Fibroblast of lung (primary cell): ENCODE measurements around the gene MLF2. TPM values are rescaled to one million over a fixed set of nuclear protein-coding genes. Genes with fewer than 3 reads are reported as not detected.

Experiments
- DNase-seq, 2 donors: peaks; one replicate each; pipeline versions ENCODE4 v3.0.0 to v3.0.0-alpha.2; 2010; ENCODE audit warnings: low read depth in 2 of 2
- H2AFZ ChIP-seq: 2 replicates; pipeline ENCODE4 v1.5.1; 2012; ENCODE audit warnings: low read length, control low read depth, inconsistent platforms
- H3K27ac ChIP-seq: 2 replicates; pipeline ENCODE4 v1.5.1; 2011; ENCODE audit warnings: low read length, control low read depth; ENCODE audit not compliant: insufficient read depth
- H3K27me3 ChIP-seq: 2 replicates; pipeline ENCODE4 v1.5.1; 2011; ENCODE audit warnings: mild to moderate bottlenecking, low read length; ENCODE audit not compliant: control insufficient read depth, insufficient read depth
- H3K36me3 ChIP-seq: 2 replicates; pipeline ENCODE4 v1.5.1; 2011; ENCODE audit warnings: low read length; ENCODE audit not compliant: control insufficient read depth, insufficient read depth
- H3K4me1 ChIP-seq: 2 replicates; pipeline ENCODE4 v1.5.1; 2011; ENCODE audit warnings: low read length; ENCODE audit not compliant: control insufficient read depth, insufficient read depth; ENCODE audit errors: extremely low read depth
- H3K4me2 ChIP-seq: 2 replicates; pipeline ENCODE4 v1.5.1; 2011; ENCODE audit warnings: low read length, control low read depth; ENCODE audit not compliant: insufficient read depth; ENCODE audit errors: extremely low read depth
- H3K4me3 ChIP-seq, 4 experiments: fragments of 200-600 bp in 1 of 4; sonication (generic) in 1 of 4; replicated peaks in 1 of 4; 2 replicates each; pipeline ENCODE4 v1.5.1; 2011 to 2016; ENCODE audit warnings: low read length in 4 of 4, low read depth in 3 of 4, mild to moderate bottlenecking in 3 of 4, control low read depth in 2 of 4, inconsistent platforms in 1 of 4, mixed read lengths in 1 of 4; ENCODE audit not compliant: insufficient read depth in 1 of 4; ENCODE audit errors: control extremely low read depth in 1 of 4
- H3K79me2 ChIP-seq: 2 replicates; pipeline ENCODE4 v1.5.1; 2012; ENCODE audit warnings: mild to moderate bottlenecking, low read length, inconsistent platforms; ENCODE audit not compliant: control insufficient read depth, insufficient read depth
- H3K9ac ChIP-seq: 2 replicates; pipeline ENCODE4 v1.5.1; 2011; ENCODE audit warnings: mild to moderate bottlenecking, low read length, control low read depth; ENCODE audit not compliant: insufficient read depth
- H3K9me3 ChIP-seq: 2 replicates; pipeline ENCODE4 v1.5.1; 2012; ENCODE audit warnings: low read depth, low read length; ENCODE audit not compliant: control insufficient read depth, insufficient read depth
- H4K20me1 ChIP-seq: 2 replicates; pipeline ENCODE4 v1.5.1; 2011; ENCODE audit warnings: low read length; ENCODE audit not compliant: control insufficient read depth, insufficient read depth; ENCODE audit errors: extremely low read depth
- EZH2 ChIP-seq: IDR thresholded peaks from 2 replicates; pipeline ENCODE4 v1.5.1; 2012; ENCODE audit warnings: low read length, control low read depth, mild to moderate bottlenecking; ENCODE audit errors: missing control alignments
- polyA plus RNA-seq, 2 donors: library from polyadenylated mRNA; depleted of rRNA in 1 of 2; stranded (reverse) in 1 of 2; unstranded in 1 of 2; fragments of >200 nt; gene quantifications; 2 replicates each; pipeline ENCODE4 v1.2.1, GENCODE V29; 2011 to 2012; ENCODE audit warnings: missing spikeins in 1 of 2
- total RNA-seq: library from RNA; depleted of rRNA; stranded (reverse); fragments of >200 nt; gene quantifications from 2 replicates; pipeline ENCODE4 v1.2.1, GENCODE V29; 2014
- TF ChIP-seq, protein P1 (sequence below), 2 donors: IDR thresholded peaks in 1 of 2; conservative IDR thresholded peaks in 1 of 2; 1 replicate in 1 of 2; 2 replicates in 1 of 2; pipeline ENCODE4 v1.5.1; 2011 to 2012; ENCODE audit warnings: low read length in 2 of 2, control low read depth in 1 of 2, inconsistent platforms in 1 of 2, low read depth in 1 of 2, mild to moderate bottlenecking in 1 of 2

The MLF2 gene
- total and polyA plus RNA-seq, 2 donors (not counting 1 experiment from before 2014, with no cell fraction given), result 106 to 289 TPM

DNA sequence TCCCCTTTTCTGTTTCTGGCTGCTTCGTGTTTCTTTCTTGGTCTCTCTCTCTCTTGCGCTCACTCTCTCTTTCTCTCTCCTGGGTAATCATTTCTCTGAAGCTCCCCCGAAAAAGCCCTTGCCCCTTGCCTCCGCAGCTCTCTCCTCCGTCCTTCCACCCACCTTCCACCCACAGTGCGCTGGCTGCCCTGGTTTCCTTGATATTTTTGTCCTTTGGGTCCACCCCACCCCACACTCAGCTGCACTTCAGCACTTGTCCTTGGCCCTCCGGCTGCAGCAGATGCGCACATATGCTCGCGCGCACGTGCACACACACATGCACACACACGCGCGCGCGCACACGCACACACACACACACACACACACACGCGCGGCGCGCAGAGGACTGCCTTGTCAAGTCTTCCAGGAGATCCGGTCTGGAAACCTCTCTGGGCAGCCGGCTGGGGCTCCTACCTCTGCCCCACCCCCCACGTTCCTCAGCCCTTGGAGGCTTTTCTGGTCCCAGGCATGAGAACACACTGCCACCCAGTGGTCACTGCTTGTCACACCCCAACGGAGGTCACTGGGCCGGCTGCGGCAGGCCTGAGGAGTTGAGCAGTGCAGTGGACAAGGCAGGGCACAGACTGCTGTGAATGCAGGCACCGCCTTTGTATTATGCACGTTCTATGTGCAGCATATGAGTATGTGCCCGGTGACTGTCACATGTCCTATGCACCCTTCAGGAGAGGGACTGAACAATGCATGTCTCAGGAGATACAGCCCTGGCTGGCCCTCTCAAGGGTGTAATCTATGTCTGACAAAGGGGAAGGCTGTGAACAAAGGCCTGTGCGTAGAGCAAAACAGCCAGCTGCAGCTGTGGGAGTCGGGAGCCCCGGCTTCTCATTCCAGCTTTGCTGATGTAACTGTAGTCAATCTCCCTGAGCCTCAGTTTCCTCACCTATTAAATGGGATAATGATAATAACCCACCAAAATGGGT lies 25.9 kb upstream of the MLF2 start:
- TF ChIP-seq, protein P1, sequence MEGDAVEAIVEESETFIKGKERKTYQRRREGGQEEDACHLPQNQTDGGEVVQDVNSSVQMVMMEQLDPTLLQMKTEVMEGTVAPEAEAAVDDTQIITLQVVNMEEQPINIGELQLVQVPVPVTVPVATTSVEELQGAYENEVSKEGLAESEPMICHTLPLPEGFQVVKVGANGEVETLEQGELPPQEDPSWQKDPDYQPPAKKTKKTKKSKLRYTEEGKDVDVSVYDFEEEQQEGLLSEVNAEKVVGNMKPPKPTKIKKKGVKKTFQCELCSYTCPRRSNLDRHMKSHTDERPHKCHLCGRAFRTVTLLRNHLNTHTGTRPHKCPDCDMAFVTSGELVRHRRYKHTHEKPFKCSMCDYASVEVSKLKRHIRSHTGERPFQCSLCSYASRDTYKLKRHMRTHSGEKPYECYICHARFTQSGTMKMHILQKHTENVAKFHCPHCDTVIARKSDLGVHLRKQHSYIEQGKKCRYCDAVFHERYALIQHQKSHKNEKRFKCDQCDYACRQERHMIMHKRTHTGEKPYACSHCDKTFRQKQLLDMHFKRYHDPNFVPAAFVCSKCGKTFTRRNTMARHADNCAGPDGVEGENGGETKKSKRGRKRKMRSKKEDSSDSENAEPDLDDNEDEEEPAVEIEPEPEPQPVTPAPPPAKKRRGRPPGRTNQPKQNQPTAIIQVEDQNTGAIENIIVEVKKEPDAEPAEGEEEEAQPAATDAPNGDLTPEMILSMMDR (conservative IDR thresholded peaks at IDR 0.05 in 1 of 2, IDR thresholded peaks at IDR 0.05 in 1 of 2; ENCODE audit: low read depth in 1 of 2, low read length in 2 of 2), result peak; percentile 87
- no peak for TF ChIP-seq EZH2
- no peaks in the 10 kb centered on the region for H3K36me3 ChIP-seq
- no peak overlapping the region for H3K9ac ChIP-seq
- H3K4me2 ChIP-seq, result peak overlapping the region; percentile 96
- peaks cover 3% of the 10 kb centered on the region for H3K4me1 ChIP-seq
- no peaks in the 10 kb centered on the region for H3K9me3 ChIP-seq
- no peak overlapping the region for H3K27ac ChIP-seq
- peak; percentile 89 to 94 for DNase-seq
- H4K20me1 ChIP-seq, result no peaks in the 10 kb centered on the region
- no peaks in the 10 kb centered on the region for H3K79me2 ChIP-seq
- no peaks in the 10 kb centered on the region for H3K27me3 ChIP-seq
- peak overlapping the region; percentile 30 to 51 (median 42) for H3K4me3 ChIP-seq
- peak overlapping the region; percentile 70 for H2AFZ ChIP-seq

GRCh38 chr12:6778217-6778573 lies 25.3 kb upstream of the MLF2 start:
- Histone ChIP-seq H3K27ac (no peak overlapping the region), H3K36me3 (no peaks in the 10 kb centered on the region), H3K9ac (no peak overlapping the region), H3K4me1 (peaks cover 3% of the 10 kb centered on the region), H3K4me3 (peak overlapping the region; percentile 30 to 51 (median 42)), H4K20me1 (no peaks in the 10 kb centered on the region), H3K4me2 (peak overlapping the region; percentile 96), H3K79me2 (no peaks in the 10 kb centered on the region), H3K27me3 (no peaks in the 10 kb centered on the region), H3K9me3 (no peaks in the 10 kb centered on the region), H2AFZ (peak overlapping the region; percentile 70)
- TF ChIP-seq, protein P1 (conservative IDR thresholded peaks at IDR 0.05 in 1 of 2, IDR thresholded peaks at IDR 0.05 in 1 of 2; ENCODE audit: low read depth in 1 of 2, low read length in 2 of 2), result no peak
- no peak for TF ChIP-seq EZH2
- peak; percentile 37 to 40 for DNase-seq

- Histone ChIP-seq H3K4me1 (peaks cover 3% of the 10 kb centered on the region), H3K4me2 (no peak overlapping the region), H3K79me2 (no peaks in the 10 kb centered on the region), H3K27ac (no peak overlapping the region), H4K20me1 (no peaks in the 10 kb centered on the region), H2AFZ (no peak overlapping the region), H3K27me3 (no peaks in the 10 kb centered on the region), H3K36me3 (no peaks in the 10 kb centered on the region), H3K9me3 (no peaks in the 10 kb centered on the region), H3K9ac (no peak overlapping the region), H3K4me3 (no peak overlapping the region)
- DNase-seq, result no peak
- TF ChIP-seq, protein P1 (conservative IDR thresholded peaks at IDR 0.05 in 1 of 2, IDR thresholded peaks at IDR 0.05 in 1 of 2; ENCODE audit: low read depth in 1 of 2, low read length in 2 of 2), result no peak
- no peak for TF ChIP-seq EZH2
Observed at GRCh38 chr12:6777386-6777785, 24.4 kb upstream of the MLF2 start.
